Keratinocyte (primary cell): Measurements from ENCODE around the gene KRT8.

Experiments
- EZH2 ChIP-seq: IDR thresholded peaks from one replicate; pipeline ENCODE4 v1.6.1; 2012; ENCODE audit warnings: inconsistent platforms, mild to moderate bottlenecking, low read length, moderate library complexity
- TF ChIP-seq, protein P1 (sequence below), 3 experiments: IDR thresholded peaks in 1 of 3; conservative IDR thresholded peaks in 1 of 3; optimal IDR thresholded peaks in 1 of 3; 2 replicates in 2 of 3; 3 replicates in 1 of 3; pipeline versions ENCODE3 to v1.5.1; 2011; ENCODE audit warnings: low read length in 3 of 3, mild to moderate bottlenecking in 3 of 3, moderate library complexity in 2 of 3, control low read depth in 1 of 3, inconsistent platforms in 1 of 3; ENCODE audit not compliant: insufficient read depth in 2 of 3; ENCODE audit errors: extremely low read depth in 1 of 3

- TF ChIP-seq, protein P1, sequence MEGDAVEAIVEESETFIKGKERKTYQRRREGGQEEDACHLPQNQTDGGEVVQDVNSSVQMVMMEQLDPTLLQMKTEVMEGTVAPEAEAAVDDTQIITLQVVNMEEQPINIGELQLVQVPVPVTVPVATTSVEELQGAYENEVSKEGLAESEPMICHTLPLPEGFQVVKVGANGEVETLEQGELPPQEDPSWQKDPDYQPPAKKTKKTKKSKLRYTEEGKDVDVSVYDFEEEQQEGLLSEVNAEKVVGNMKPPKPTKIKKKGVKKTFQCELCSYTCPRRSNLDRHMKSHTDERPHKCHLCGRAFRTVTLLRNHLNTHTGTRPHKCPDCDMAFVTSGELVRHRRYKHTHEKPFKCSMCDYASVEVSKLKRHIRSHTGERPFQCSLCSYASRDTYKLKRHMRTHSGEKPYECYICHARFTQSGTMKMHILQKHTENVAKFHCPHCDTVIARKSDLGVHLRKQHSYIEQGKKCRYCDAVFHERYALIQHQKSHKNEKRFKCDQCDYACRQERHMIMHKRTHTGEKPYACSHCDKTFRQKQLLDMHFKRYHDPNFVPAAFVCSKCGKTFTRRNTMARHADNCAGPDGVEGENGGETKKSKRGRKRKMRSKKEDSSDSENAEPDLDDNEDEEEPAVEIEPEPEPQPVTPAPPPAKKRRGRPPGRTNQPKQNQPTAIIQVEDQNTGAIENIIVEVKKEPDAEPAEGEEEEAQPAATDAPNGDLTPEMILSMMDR (optimal IDR thresholded peaks at IDR 0.05 in 1 of 3, IDR thresholded peaks at IDR 0.05 in 1 of 3, conservative IDR thresholded peaks at IDR 0.05 in 1 of 3; ENCODE audit: extremely low read depth in 1 of 3, insufficient read depth in 2 of 3, low read length in 3 of 3): no peak
- no peak for TF ChIP-seq EZH2
Observed at GRCh38 chr12:52926596-52927234, 21.8 kb upstream of the KRT8 start.
